Measurements from ENCODE around the gene TANGO2. TPM values are rescaled to one million over a fixed set of nuclear protein-coding genes. Genes with fewer than 3 reads are reported as not detected.

The TANGO2 gene
- total and polyA plus RNA-seq, 9 of the 15 experiments (the other 6 are each of a cell fraction or from before 2014, with no cell fraction given) = 15.5 to 94.9 (median 70.1) TPM

DNA sequence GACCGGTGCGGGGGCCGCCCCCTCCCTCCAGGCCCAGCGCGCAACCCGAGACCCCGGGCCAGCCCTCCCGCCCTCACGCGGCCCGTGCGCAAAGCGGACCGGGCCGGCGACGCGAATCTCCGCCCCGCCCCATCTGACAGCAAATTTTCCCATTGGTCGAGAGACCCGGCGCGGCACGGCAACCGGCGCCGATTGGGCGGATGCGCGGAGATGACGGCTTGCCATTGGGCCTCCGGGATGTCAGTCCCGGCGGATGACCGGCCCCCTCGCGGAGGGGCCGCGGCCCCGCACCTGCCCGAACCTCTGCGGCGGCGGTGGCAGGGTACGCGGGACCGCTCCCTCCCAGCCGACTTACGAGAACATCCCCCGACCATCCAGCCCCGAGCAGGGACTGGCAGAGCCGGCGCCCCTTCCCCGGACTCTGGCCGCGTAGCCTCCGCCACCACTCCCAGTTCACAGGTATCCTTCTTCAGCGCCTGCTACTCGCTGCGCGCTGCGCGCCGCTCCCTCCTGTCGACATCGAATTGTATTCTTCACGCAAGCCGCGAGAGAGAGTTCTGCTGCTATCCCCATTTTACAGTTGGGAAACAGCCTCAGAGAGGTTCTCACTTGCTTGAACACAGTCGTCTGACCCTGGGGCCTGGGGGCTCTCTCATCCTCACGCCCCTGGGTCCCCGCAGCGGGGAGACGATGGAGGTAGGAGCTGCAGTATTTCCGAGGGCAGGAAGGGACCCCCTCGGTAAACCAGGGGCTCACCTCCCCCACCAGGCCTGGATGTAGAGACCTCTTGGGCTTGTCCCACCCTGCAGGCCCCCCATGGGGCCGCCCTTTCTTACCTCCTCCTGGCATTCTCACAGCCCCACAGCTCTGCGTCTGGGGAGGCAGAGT is 3.9 kb upstream of the TANGO2 start, which contains the start of gene ARVCF (continued):
- TF ChIP-seq ELF4 (CRISPR knock-in tag; IDR thresholded peaks at IDR 0.05) = peak; percentile 94
- no peak for TF ChIP-seq PTTG1 (tag; IDR thresholded peaks at IDR 0.05; ENCODE audit: low read depth)
- peak; percentile 21; the same call in 1 of the 2 replicates for TF ChIP-seq GTF2F1 (IDR thresholded peaks at IDR 0.05; ENCODE audit: low read depth, low read length)
- TF ChIP-seq HIVEP1 (CRISPR knock-in tag; IDR thresholded peaks at IDR 0.05) = peak; percentile 83; the same call in 1 of the 2 replicates
- TF ChIP-seq, protein P1, sequence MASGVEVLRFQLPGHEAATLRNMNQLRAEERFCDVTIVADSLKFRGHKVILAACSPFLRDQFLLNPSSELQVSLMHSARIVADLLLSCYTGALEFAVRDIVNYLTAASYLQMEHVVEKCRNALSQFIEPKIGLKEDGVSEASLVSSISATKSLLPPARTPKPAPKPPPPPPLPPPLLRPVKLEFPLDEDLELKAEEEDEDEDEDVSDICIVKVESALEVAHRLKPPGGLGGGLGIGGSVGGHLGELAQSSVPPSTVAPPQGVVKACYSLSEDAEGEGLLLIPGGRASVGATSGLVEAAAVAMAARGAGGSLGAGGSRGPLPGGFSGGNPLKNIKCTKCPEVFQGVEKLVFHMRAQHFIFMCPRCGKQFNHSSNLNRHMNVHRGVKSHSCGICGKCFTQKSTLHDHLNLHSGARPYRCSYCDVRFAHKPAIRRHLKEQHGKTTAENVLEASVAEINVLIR (CRISPR knock-in tag; IDR thresholded peaks at IDR 0.05) = peak; percentile 79
- TF ChIP-seq, protein P2, sequence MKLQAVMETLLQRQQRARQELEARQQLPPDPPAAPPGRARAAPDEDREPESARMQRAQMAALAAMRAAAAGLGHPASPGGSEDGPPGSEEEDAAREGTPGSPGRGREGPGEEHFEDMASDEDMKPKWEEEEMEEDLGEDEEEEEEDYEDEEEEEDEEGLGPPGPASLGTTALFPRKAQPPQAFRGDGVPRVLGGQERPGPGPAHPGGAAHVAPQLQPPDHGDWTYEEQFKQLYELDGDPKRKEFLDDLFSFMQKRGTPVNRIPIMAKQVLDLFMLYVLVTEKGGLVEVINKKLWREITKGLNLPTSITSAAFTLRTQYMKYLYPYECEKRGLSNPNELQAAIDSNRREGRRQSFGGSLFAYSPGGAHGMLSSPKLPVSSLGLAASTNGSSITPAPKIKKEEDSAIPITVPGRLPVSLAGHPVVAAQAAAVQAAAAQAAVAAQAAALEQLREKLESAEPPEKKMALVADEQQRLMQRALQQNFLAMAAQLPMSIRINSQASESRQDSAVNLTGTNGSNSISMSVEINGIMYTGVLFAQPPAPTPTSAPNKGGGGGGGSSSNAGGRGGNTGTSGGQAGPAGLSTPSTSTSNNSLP (IDR thresholded peaks at IDR 0.05; ENCODE audit: borderline replicate concordance, low read depth, low read length) = peak; percentile 84; the same call in 1 of the 2 replicates
- no peak for TF ChIP-seq ZNF23 (CRISPR knock-in tag; IDR thresholded peaks at IDR 0.05)
- TF ChIP-seq JUNB (CRISPR knock-in tag; conservative IDR thresholded peaks at IDR 0.05) = peak; percentile 63; the same call in 1 of the 2 replicates
- 0 out of 2 replicates have a peak, but pooled peaks have one; percentile 57 for TF ChIP-seq ZNF444 (CRISPR knock-in tag; IDR thresholded peaks at IDR 0.05)
- 0 out of 2 replicates have a peak, but pooled peaks have one; percentile 42 for TF ChIP-seq IFI16 (CRISPR knock-in tag; IDR thresholded peaks at IDR 0.05)
- no peak for TF ChIP-seq TCFL5 (CRISPR knock-in tag; conservative IDR thresholded peaks at IDR 0.05)
- TF ChIP-seq, protein P3, sequence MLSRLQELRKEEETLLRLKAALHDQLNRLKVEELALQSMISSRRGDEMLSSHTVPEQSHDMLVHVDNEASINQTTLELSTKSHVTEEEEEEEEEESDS (CRISPR knock-in tag; IDR thresholded peaks at IDR 0.05) = no peak
- TF ChIP-seq, protein P4, sequence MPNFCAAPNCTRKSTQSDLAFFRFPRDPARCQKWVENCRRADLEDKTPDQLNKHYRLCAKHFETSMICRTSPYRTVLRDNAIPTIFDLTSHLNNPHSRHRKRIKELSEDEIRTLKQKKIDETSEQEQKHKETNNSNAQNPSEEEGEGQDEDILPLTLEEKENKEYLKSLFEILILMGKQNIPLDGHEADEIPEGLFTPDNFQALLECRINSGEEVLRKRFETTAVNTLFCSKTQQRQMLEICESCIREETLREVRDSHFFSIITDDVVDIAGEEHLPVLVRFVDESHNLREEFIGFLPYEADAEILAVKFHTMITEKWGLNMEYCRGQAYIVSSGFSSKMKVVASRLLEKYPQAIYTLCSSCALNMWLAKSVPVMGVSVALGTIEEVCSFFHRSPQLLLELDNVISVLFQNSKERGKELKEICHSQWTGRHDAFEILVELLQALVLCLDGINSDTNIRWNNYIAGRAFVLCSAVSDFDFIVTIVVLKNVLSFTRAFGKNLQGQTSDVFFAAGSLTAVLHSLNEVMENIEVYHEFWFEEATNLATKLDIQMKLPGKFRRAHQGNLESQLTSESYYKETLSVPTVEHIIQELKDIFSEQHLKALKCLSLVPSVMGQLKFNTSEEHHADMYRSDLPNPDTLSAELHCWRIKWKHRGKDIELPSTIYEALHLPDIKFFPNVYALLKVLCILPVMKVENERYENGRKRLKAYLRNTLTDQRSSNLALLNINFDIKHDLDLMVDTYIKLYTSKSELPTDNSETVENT (CRISPR knock-in tag; IDR thresholded peaks at IDR 0.05) = peak; percentile 71; the same call in 1 of the 2 replicates
- peak; percentile 92 for TF ChIP-seq HDAC6 (IDR thresholded peaks at IDR 0.05; ENCODE audit: low read depth, low read length)
- no peak for TF ChIP-seq KLF10 (CRISPR knock-in tag; IDR thresholded peaks at IDR 0.05)
- TF ChIP-seq, protein P5, sequence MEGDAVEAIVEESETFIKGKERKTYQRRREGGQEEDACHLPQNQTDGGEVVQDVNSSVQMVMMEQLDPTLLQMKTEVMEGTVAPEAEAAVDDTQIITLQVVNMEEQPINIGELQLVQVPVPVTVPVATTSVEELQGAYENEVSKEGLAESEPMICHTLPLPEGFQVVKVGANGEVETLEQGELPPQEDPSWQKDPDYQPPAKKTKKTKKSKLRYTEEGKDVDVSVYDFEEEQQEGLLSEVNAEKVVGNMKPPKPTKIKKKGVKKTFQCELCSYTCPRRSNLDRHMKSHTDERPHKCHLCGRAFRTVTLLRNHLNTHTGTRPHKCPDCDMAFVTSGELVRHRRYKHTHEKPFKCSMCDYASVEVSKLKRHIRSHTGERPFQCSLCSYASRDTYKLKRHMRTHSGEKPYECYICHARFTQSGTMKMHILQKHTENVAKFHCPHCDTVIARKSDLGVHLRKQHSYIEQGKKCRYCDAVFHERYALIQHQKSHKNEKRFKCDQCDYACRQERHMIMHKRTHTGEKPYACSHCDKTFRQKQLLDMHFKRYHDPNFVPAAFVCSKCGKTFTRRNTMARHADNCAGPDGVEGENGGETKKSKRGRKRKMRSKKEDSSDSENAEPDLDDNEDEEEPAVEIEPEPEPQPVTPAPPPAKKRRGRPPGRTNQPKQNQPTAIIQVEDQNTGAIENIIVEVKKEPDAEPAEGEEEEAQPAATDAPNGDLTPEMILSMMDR (IDR thresholded peaks at IDR 0.05 in 2 of 3, conservative IDR thresholded peaks at IDR 0.05 in 1 of 3; ENCODE audit: insufficient read depth in 2 of 3, low read depth in 1 of 3, low read length in 3 of 3) = peak; percentile 29 to 55 (median 34); a peak in 3 of 6 replicates
- no peak for TF ChIP-seq POLR2H (tag; IDR thresholded peaks at IDR 0.05; ENCODE audit: low read depth)
- TF ChIP-seq RCOR1 (IDR thresholded peaks at IDR 0.05; ENCODE audit: borderline replicate concordance in 1 of 2, low read depth in 2 of 2, low read length in 2 of 2) = peak in 1 of 2 experiments; percentile 71; a peak in 2 of 4 replicates
- peak; percentile 59 for TF ChIP-seq ZNF764 (CRISPR knock-in tag; IDR thresholded peaks at IDR 0.05; ENCODE audit: low read depth)

Data from K562 (cell line).